ENCODE data around the gene CAGE1. TPM values are rescaled to one million over a fixed set of nuclear protein-coding genes. Genes with fewer than 3 reads are reported as not detected.

The CAGE1 gene
- total and polyA plus RNA-seq, 2 experiments from 2014 or later = 0.17 TPM; not detected in 1

- Histone ChIP-seq H2AFZ (no peak overlapping the region), H4K20me1 (ENCODE audit: insufficient read depth, poor library complexity, severe bottlenecking) (no peaks in the 10 kb centered on the region), H3K36me3 (replicated peaks; ENCODE audit: insufficient read depth, low read depth) (no peaks in the 10 kb centered on the region), H3K4me1 (ENCODE audit: insufficient read depth) (peaks cover 14% of the 10 kb centered on the region), H3K27ac (no peak overlapping the region), H3K79me2 (no peaks in the 10 kb centered on the region), H3K4me3 (no peak overlapping the region), H3K27me3 (no peaks in the 10 kb centered on the region), H3K9me3 (ENCODE audit: low read depth) (no peaks in the 10 kb centered on the region), H3K4me2 (no peak overlapping the region), H3K9me2 (replicated peaks; ENCODE audit: insufficient read depth) (no peaks in the 10 kb centered on the region)
- 90% methylated on average over 4 of the region's 4 CpGs for WGBS (ENCODE audit: low lambda C conversion rate, missing lambda C conversion rate)
- no peak for DNase-seq (ENCODE audit: low spot score)
- TF ChIP-seq CTCF (IDR thresholded peaks at IDR 0.05; ENCODE audit: poor library complexity) (no peak), EZH2 (IDR thresholded peaks at IDR 0.05; ENCODE audit: borderline replicate concordance) (no peak), EZH2phosphoT487 (IDR thresholded peaks at IDR 0.05; ENCODE audit: low read depth, severe bottlenecking, unreplicated experiment) (no peak)
Measured at GRCh38 chr6:7410851-7411250, 21.3 kb upstream of the CAGE1 start.

GRCh38 chr6:7409740-7410139 is 20.2 kb upstream of the CAGE1 start:
- Histone ChIP-seq H3K4me3 (no peak overlapping the region), H2AFZ (no peak overlapping the region), H3K9me3 (ENCODE audit: low read depth) (no peaks in the 10 kb centered on the region), H3K9me2 (replicated peaks; ENCODE audit: insufficient read depth) (no peaks in the 10 kb centered on the region), H3K27ac (peak overlapping the region; percentile 68), H4K20me1 (ENCODE audit: insufficient read depth, poor library complexity, severe bottlenecking) (no peaks in the 10 kb centered on the region), H3K36me3 (replicated peaks; ENCODE audit: insufficient read depth, low read depth) (no peaks in the 10 kb centered on the region), H3K27me3 (no peaks in the 10 kb centered on the region), H3K4me2 (peak overlapping the region; percentile 56), H3K79me2 (no peaks in the 10 kb centered on the region), H3K4me1 (ENCODE audit: insufficient read depth) (peaks cover 14% of the 10 kb centered on the region)
- DNase-seq (ENCODE audit: low spot score) = no peak
- TF ChIP-seq EZH2 (IDR thresholded peaks at IDR 0.05; ENCODE audit: borderline replicate concordance) (no peak), EZH2phosphoT487 (IDR thresholded peaks at IDR 0.05; ENCODE audit: low read depth, severe bottlenecking, unreplicated experiment) (no peak), CTCF (IDR thresholded peaks at IDR 0.05; ENCODE audit: poor library complexity) (no peak)
- WGBS (ENCODE audit: low lambda C conversion rate, missing lambda C conversion rate) = 59% methylated on average over 6 of the region's 6 CpGs

GRCh38 chr6:7406743-7407142 is 17.2 kb upstream of the CAGE1 start:
- Histone ChIP-seq H3K79me2 (no peaks in the 10 kb centered on the region), H3K27ac (no peak overlapping the region), H2AFZ (no peak overlapping the region), H3K4me3 (no peak overlapping the region), H3K4me2 (no peak overlapping the region), H3K9me3 (ENCODE audit: low read depth) (no peaks in the 10 kb centered on the region), H4K20me1 (ENCODE audit: insufficient read depth, poor library complexity, severe bottlenecking) (no peaks in the 10 kb centered on the region), H3K9me2 (replicated peaks; ENCODE audit: insufficient read depth) (no peaks in the 10 kb centered on the region), H3K36me3 (replicated peaks; ENCODE audit: insufficient read depth, low read depth) (no peaks in the 10 kb centered on the region), H3K4me1 (ENCODE audit: insufficient read depth) (no peaks in the 10 kb centered on the region), H3K27me3 (no peaks in the 10 kb centered on the region)
- 95% methylated on average over 9 of the region's 9 CpGs for WGBS (ENCODE audit: low lambda C conversion rate, missing lambda C conversion rate)
- no peak for DNase-seq (ENCODE audit: low spot score)
- TF ChIP-seq EZH2 (IDR thresholded peaks at IDR 0.05; ENCODE audit: borderline replicate concordance) (no peak), CTCF (IDR thresholded peaks at IDR 0.05; ENCODE audit: poor library complexity) (no peak), EZH2phosphoT487 (IDR thresholded peaks at IDR 0.05; ENCODE audit: low read depth, severe bottlenecking, unreplicated experiment) (no peak)

GRCh38 chr6:7404546-7404945 is 15.0 kb upstream of the CAGE1 start:
- no peaks in the 10 kb centered on the region for H4K20me1 ChIP-seq (ENCODE audit: insufficient read depth, poor library complexity, severe bottlenecking)
- no peak for DNase-seq (ENCODE audit: low spot score)
- no peak overlapping the region for H3K4me2 ChIP-seq
- no peaks in the 10 kb centered on the region for H3K4me1 ChIP-seq (ENCODE audit: insufficient read depth)
- no peak overlapping the region for H3K4me3 ChIP-seq
- no peaks in the 10 kb centered on the region for H3K9me3 ChIP-seq (ENCODE audit: low read depth)
- TF ChIP-seq CTCF (IDR thresholded peaks at IDR 0.05; ENCODE audit: poor library complexity) (no peak), EZH2phosphoT487 (IDR thresholded peaks at IDR 0.05; ENCODE audit: low read depth, severe bottlenecking, unreplicated experiment) (no peak), EZH2 (IDR thresholded peaks at IDR 0.05; ENCODE audit: borderline replicate concordance) (no peak)
- H2AFZ ChIP-seq = no peak overlapping the region
- H3K9me2 ChIP-seq (replicated peaks; ENCODE audit: insufficient read depth) = no peaks in the 10 kb centered on the region
- H3K27me3 ChIP-seq = no peaks in the 10 kb centered on the region
- WGBS (ENCODE audit: low lambda C conversion rate, missing lambda C conversion rate) = 92% methylated on average over 5 of the region's 5 CpGs
- H3K79me2 ChIP-seq = no peaks in the 10 kb centered on the region
- H3K27ac ChIP-seq = no peak overlapping the region
- no peaks in the 10 kb centered on the region for H3K36me3 ChIP-seq (replicated peaks; ENCODE audit: insufficient read depth, low read depth)

All from hepatocyte (in vitro differentiated cells).